A549 (cell line): Measurements from ENCODE around the gene SPATA13. TPM values are rescaled to one million over a fixed set of nuclear protein-coding genes. Genes with fewer than 3 reads are reported as not detected.

ENCODE experiments used
- ATAC-seq, 2 experiments: fragments of 200-7000 bp in 1 of 2; fragments of >200 bp in 1 of 2; cut with Nextera tagmentation in 1 of 2; cut with Tn5 transposase in 1 of 2; 3 replicates each; pipeline versions ENCODE4 v1.8.0 to v1.9.1; 2018 to 2020; ENCODE audit warnings: mild to moderate bottlenecking in 1 of 2, moderate library complexity in 1 of 2
- CTCF ChIA-PET: fragments of 300-600 bp; sonication (Branson Sonifier 250); formaldehyde crosslinking; extraction: SDS; loops from one replicate; lab custom pipeline; 2021; ENCODE audit warnings: antibody characterized with exemption, inconsistent platforms; lab: Yijun Ruan, JAX
- POLR2A ChIA-PET: fragments of 350-600 bp; formaldehyde crosslinking; extraction: SDS; loops from one replicate; lab custom pipeline; 2021; ENCODE audit warnings: antibody characterized with exemption, inconsistent platforms; lab: Yijun Ruan, JAX
- DNase-seq, 2 experiments: peaks; one replicate each; pipeline versions ENCODE4 v3.0.0 to v3.0.0-alpha.2; 2011 to 2016; ENCODE audit warnings: low read depth in 1 of 2, low spot score in 1 of 2
- FAIRE-seq: peaks from 2 replicates; lab custom pipeline; 2011; peaks lifted over from hg19 to GRCh38; lab: Jason Lieb, UNC
- H3K27ac ChIP-seq, 2 experiments: fragments of >200 bp; sonication (Bioruptor Twin); formaldehyde crosslinking; 3 replicates each; pipeline ENCODE4 v1.5.1; 2016 to 2017
- H3K4me1 ChIP-seq: fragments of >200 bp; sonication (Bioruptor Twin); formaldehyde crosslinking; 3 replicates; pipeline ENCODE4 v1.6.1; 2016
- H3K4me2 ChIP-seq: fragments of >200 bp; sonication (Bioruptor Twin); formaldehyde crosslinking; 3 replicates; pipeline ENCODE4 v1.6.1; 2016
- H3K4me3 ChIP-seq: fragments of >200 bp; sonication (Bioruptor Twin); formaldehyde crosslinking; 3 replicates; pipeline ENCODE4 v1.5.1; 2016
- H3K9me3 ChIP-seq: fragments of >200 bp; sonication (Bioruptor Twin); formaldehyde crosslinking; 3 replicates; pipeline ENCODE4 v1.6.1; 2016
- CBX8 ChIP-seq: fragments of 200-600 bp; sonication (generic); IDR thresholded peaks from 2 replicates; pipeline ENCODE4 v1.6.1; 2016
- CHD4 ChIP-seq: fragments of 200-600 bp; sonication (generic); IDR thresholded peaks from 2 replicates; pipeline ENCODE4 v1.6.1; 2016; ENCODE audit warnings: antibody characterized with exemption, mild to moderate bottlenecking, borderline replicate concordance
- EHMT2 ChIP-seq: fragments of 200-600 bp; sonication (generic); IDR thresholded peaks from 2 replicates; pipeline ENCODE4 v1.6.1; 2016; ENCODE audit warnings: antibody characterized with exemption, low read depth, mild to moderate bottlenecking, moderate library complexity
- EP300 ChIP-seq, 2 experiments: fragments of >200 bp; sonication (Bioruptor Twin); formaldehyde crosslinking; IDR thresholded peaks; 2 replicates in 1 of 2; 3 replicates in 1 of 2; pipeline ENCODE4 v1.6.1; 2016 to 2017
- ESRRA ChIP-seq: fragments of 150-350 bp; IDR thresholded peaks from 2 replicates; pipeline ENCODE4 v1.6.1; 2014; ENCODE audit warnings: mild to moderate bottlenecking, low read length, borderline replicate concordance
- FOSL2 ChIP-seq, 2 experiments: fragments of 450-650 bp in 1 of 2; fragments of >200 bp in 1 of 2; sonication (Bioruptor Twin) in 1 of 2; formaldehyde crosslinking; IDR thresholded peaks; 2 replicates each; pipeline versions ENCODE4 v1.5.0 to v1.6.1; 2016 to 2020; ENCODE audit warnings: mild to moderate bottlenecking in 1 of 2, moderate library complexity in 1 of 2
- GATA3 ChIP-seq: IDR thresholded peaks from 2 replicates; pipeline ENCODE4 v1.6.1; 2012; ENCODE audit warnings: borderline replicate concordance
- HEYL ChIP-seq: fragments of 250-450 bp; sonication (Bioruptor Pico); IDR thresholded peaks from 2 replicates; pipeline ENCODE4 v1.8.0; 2021; ENCODE audit warnings: mild to moderate bottlenecking, moderate library complexity
- HOXB5 ChIP-seq: fragments of 250-450 bp; sonication (Bioruptor Pico); IDR thresholded peaks from 2 replicates; pipeline ENCODE4 v1.5.0; 2020; ENCODE audit warnings: mild to moderate bottlenecking, moderate library complexity
- JUN ChIP-seq, 2 experiments: fragments of >200 bp; sonication (Bioruptor Twin); formaldehyde crosslinking; IDR thresholded peaks; 2 replicates in 1 of 2; 3 replicates in 1 of 2; pipeline ENCODE4 v1.6.1; 2016 to 2017
- MAFK ChIP-seq: fragments of 450-650 bp; IDR thresholded peaks from 2 replicates; pipeline ENCODE4 v1.6.1; 2014; ENCODE audit not compliant: partially characterized antibody
- MAZ ChIP-seq: fragments of 150-350 bp; IDR thresholded peaks from 2 replicates; pipeline ENCODE4 v1.6.1; 2014; ENCODE audit warnings: antibody characterized with exemption, low read depth, low read length, borderline replicate concordance
- MYC ChIP-seq: IDR thresholded peaks from 2 replicates; pipeline ENCODE4 v1.6.1; 2012; ENCODE audit warnings: mild to moderate bottlenecking, inconsistent platforms, low read length, improper control_type of control experiment, borderline replicate concordance
- NPAS2 ChIP-seq: fragments of 250-450 bp; sonication (Bioruptor Pico); IDR thresholded peaks from 2 replicates; pipeline ENCODE4 v1.8.0; 2022; ENCODE audit warnings: mild to moderate bottlenecking, moderate library complexity, borderline replicate concordance
- NR3C1 ChIP-seq: fragments of >200 bp; sonication (Bioruptor Twin); formaldehyde crosslinking; IDR thresholded peaks from 3 replicates; pipeline ENCODE4 v1.6.1; 2017
- PHF8 ChIP-seq: fragments of 200-600 bp; sonication (generic); IDR thresholded peaks from 2 replicates; pipeline ENCODE4 v1.6.1; 2016; ENCODE audit warnings: low read depth, mild to moderate bottlenecking, antibody characterized with exemption, moderate library complexity, borderline replicate concordance
- RAD21 ChIP-seq, 2 experiments: fragments of >200 bp in 1 of 2; sonication (Bioruptor Twin) in 1 of 2; formaldehyde crosslinking in 1 of 2; IDR thresholded peaks in 1 of 2; conservative IDR thresholded peaks in 1 of 2; 2 replicates in 1 of 2; 3 replicates in 1 of 2; pipeline ENCODE4 v1.6.1; 2012 to 2018; ENCODE audit warnings: inconsistent platforms in 1 of 2
- RFX5 ChIP-seq: fragments of 450-650 bp; IDR thresholded peaks from 2 replicates; pipeline ENCODE4 v1.7.1; 2014; ENCODE audit warnings: antibody characterized with exemption, mild to moderate bottlenecking, moderate library complexity
- SREBF2 ChIP-seq: fragments of 450-650 bp; IDR thresholded peaks from 2 replicates; pipeline ENCODE4 v1.6.1; 2014; ENCODE audit warnings: mild to moderate bottlenecking, moderate library complexity
- ZC3H11A ChIP-seq: fragments of 450-650 bp; IDR thresholded peaks from 2 replicates; pipeline ENCODE4 v1.6.1; 2014; ENCODE audit warnings: antibody characterized with exemption, mild to moderate bottlenecking
- ZFP36 ChIP-seq: fragments of 450-650 bp; IDR thresholded peaks from 2 replicates; pipeline ENCODE4 v1.6.1; 2014; ENCODE audit warnings: borderline replicate concordance; ENCODE audit not compliant: partially characterized antibody
- WGBS: methylation state at CpG from one replicate; pipeline ENCODE4 v1.1.6; 2017; ENCODE audit errors: missing lambda C conversion rate; 5-methylcytosine and 5-hydroxymethylcytosine counted together
- polyA plus RNA-seq, 4 experiments: library from polyadenylated mRNA; depleted of rRNA in 3 of 4; stranded (reverse); fragments of >200 nt; fragmentation: RNase III in 1 of 4; extraction: RNeasy Plus Mini Kit Qiagen cat#74134 plus additional on column Dnase treatment in 1 of 4; gene quantifications; 2 replicates in 3 of 4; 3 replicates in 1 of 4; pipeline ENCODE4 v1.2.3, GENCODE V29; 2011 to 2017
- TF ChIP-seq, protein P1 (sequence below): IDR thresholded peaks from 2 replicates; pipeline ENCODE4 v1.6.1; 2012; ENCODE audit warnings: low read depth, borderline replicate concordance
- TF ChIP-seq, protein P2 (sequence below): fragments of >200 bp; sonication (Bioruptor Twin); formaldehyde crosslinking; IDR thresholded peaks from 3 replicates; pipeline ENCODE4 v1.5.1; 2016
- TF ChIP-seq, protein P3 (sequence below): fragments of 250-450 bp; sonication (Bioruptor Pico); IDR thresholded peaks from 2 replicates; pipeline ENCODE4 v1.5.0; 2020; ENCODE audit warnings: low read depth, mild to moderate bottlenecking, moderate library complexity
- TF ChIP-seq, protein P4 (sequence below): fragments of 450-650 bp; IDR thresholded peaks from 2 replicates; pipeline ENCODE4 v1.6.1; 2014; ENCODE audit warnings: antibody characterized with exemption
- TF ChIP-seq, protein P5 (sequence below): IDR thresholded peaks from 2 replicates; pipeline ENCODE4 v1.6.1; 2012
- TF ChIP-seq, protein P6 (sequence below): fragments of 250-450 bp; sonication (Bioruptor Pico); IDR thresholded peaks from 2 replicates; pipeline ENCODE4 v1.5.0; 2021; ENCODE audit warnings: mild to moderate bottlenecking, moderate library complexity, borderline replicate concordance

The SPATA13 gene
- polyA plus RNA-seq, 2 of the 4 experiments (the other 2 are of a cell fraction), result 3.1 to 6.3 TPM

DNA sequence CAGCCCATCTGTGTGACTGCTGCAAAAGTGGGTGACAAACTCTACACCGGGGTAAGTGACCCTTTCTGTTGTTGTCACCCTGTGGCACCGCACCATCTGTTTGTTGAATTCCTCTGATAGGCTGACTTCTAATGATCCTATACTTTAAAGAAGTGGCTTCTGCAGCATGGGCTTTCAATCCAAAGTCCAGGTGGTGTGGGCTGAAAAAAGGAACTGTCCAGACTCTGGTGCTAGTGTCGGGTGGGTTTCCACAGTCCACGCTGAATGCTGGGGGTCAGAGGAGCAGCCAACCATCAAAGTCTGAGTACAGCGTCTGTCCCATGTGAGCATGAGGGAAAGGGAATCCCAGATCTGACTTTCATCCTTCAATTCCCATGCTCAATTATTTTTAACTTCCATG, 31.6 kb upstream of the SPATA13 start:
- no peak overlapping the region for H3K4me2 ChIP-seq
- H3K4me1 ChIP-seq, result peaks cover 12% of the 10 kb centered on the region
- ATAC-seq (no peak), DNase-seq (no peak), FAIRE-seq (no peak)
- TF ChIP-seq, protein P1, sequence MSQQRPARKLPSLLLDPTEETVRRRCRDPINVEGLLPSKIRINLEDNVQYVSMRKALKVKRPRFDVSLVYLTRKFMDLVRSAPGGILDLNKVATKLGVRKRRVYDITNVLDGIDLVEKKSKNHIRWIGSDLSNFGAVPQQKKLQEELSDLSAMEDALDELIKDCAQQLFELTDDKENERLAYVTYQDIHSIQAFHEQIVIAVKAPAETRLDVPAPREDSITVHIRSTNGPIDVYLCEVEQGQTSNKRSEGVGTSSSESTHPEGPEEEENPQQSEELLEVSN, result no peak
- TF ChIP-seq MAFK (no peak), MYC (no peak), PHF8 (no peak), ESRRA (no peak), EP300 (IDR thresholded peaks at IDR 0.05) (no peak), RAD21 (conservative IDR thresholded peaks at IDR 0.05 in 1 of 2, IDR thresholded peaks at IDR 0.05 in 1 of 2) (no peak), ZFP36 (no peak), HOXB5 (no peak), HEYL (no peak), NPAS2 (no peak), EHMT2 (no peak), CBX8 (no peak), MAZ (no peak), GATA3 (no peak), RFX5 (no peak), NR3C1 (no peak), ZC3H11A (no peak)
- TF ChIP-seq, protein P2, sequence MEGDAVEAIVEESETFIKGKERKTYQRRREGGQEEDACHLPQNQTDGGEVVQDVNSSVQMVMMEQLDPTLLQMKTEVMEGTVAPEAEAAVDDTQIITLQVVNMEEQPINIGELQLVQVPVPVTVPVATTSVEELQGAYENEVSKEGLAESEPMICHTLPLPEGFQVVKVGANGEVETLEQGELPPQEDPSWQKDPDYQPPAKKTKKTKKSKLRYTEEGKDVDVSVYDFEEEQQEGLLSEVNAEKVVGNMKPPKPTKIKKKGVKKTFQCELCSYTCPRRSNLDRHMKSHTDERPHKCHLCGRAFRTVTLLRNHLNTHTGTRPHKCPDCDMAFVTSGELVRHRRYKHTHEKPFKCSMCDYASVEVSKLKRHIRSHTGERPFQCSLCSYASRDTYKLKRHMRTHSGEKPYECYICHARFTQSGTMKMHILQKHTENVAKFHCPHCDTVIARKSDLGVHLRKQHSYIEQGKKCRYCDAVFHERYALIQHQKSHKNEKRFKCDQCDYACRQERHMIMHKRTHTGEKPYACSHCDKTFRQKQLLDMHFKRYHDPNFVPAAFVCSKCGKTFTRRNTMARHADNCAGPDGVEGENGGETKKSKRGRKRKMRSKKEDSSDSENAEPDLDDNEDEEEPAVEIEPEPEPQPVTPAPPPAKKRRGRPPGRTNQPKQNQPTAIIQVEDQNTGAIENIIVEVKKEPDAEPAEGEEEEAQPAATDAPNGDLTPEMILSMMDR, result no peak
- TF ChIP-seq, protein P3, sequence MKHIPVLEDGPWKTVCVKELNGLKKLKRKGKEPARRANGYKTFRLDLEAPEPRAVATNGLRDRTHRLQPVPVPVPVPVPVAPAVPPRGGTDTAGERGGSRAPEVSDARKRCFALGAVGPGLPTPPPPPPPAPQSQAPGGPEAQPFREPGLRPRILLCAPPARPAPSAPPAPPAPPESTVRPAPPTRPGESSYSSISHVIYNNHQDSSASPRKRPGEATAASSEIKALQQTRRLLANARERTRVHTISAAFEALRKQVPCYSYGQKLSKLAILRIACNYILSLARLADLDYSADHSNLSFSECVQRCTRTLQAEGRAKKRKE, result no peak
- ChIA-PET CTCF (no interaction called here), POLR2A (no interaction called here)
- peaks cover 10% of the 10 kb centered on the region; the same call in 2 of the 3 replicates for H3K9me3 ChIP-seq
- no peak overlapping the region for H3K27ac ChIP-seq
- WGBS, result 88% methylated on average over 5 of the region's 5 CpGs
- H3K4me3 ChIP-seq, result no peak overlapping the region

DNA sequence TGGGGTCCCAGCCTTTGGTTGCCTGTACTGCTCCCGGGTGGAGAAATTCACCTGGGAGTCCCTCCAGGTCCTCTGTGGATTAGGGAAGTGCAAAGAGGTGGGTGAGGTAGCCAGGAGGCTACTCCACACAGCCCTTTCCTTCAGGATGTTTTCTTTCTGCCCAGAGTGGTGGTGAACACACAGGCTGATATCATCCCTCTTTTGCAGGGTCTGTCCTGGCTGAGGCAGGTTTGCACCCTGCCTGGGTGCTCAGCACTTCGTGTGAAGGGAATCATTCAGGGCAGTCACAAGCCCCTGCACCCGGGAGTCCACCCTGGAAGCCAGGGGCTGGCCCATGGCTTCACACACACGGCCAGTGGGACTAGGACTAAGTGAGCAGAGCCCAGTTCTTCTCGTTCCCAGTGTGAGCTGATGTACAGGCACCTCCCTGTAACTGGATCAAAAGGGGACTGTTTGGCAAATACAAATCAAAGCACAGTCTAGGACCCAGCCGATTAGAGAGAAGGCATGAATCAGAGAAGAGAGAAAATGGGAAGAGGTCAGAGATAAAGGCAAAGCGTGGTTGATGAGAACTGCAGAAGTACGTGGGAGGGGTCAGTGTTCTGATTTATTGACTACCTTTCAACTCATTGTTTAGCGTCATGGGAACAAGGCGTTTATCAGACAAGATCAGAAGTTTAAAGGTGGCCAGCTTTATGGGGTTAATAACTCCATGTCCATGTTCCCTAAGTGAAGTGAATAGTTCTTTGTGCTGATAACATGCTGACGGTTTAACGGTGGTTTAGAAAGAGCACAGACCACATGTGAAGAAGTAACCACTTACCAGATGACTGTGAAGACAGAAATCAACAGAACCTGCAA, 30.4 kb upstream of the SPATA13 start:
- Histone ChIP-seq H3K4me2 (no peak overlapping the region), H3K4me1 (peaks cover 12% of the 10 kb centered on the region), H3K4me3 (no peak overlapping the region), H3K27ac (no peak overlapping the region), H3K9me3 (peaks cover 10% of the 10 kb centered on the region; the same call in 2 of the 3 replicates)
- ChIA-PET POLR2A (no interaction called here), CTCF (interaction anchor here (1.0 kb wide), 1 partner anchor 12 kb away, joined by 4 read pairs; no protein-coding TSS in a partner anchor)
- no peak for DNase-seq
- 57% methylated on average over 9 of the region's 12 CpGs for WGBS
- no peak for ATAC-seq
- no peak for FAIRE-seq
- TF ChIP-seq, protein P4, sequence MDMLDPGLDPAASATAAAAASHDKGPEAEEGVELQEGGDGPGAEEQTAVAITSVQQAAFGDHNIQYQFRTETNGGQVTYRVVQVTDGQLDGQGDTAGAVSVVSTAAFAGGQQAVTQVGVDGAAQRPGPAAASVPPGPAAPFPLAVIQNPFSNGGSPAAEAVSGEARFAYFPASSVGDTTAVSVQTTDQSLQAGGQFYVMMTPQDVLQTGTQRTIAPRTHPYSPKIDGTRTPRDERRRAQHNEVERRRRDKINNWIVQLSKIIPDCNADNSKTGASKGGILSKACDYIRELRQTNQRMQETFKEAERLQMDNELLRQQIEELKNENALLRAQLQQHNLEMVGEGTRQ, result no peak
- TF ChIP-seq FOSL2 (IDR thresholded peaks at IDR 0.05) (no peak), FOSL2 (CRISPR knock-in tag; IDR thresholded peaks at IDR 0.05) (no peak), SREBF2 (no peak), JUN (IDR thresholded peaks at IDR 0.05) (no peak), CHD4 (no peak)
- TF ChIP-seq, protein P5, sequence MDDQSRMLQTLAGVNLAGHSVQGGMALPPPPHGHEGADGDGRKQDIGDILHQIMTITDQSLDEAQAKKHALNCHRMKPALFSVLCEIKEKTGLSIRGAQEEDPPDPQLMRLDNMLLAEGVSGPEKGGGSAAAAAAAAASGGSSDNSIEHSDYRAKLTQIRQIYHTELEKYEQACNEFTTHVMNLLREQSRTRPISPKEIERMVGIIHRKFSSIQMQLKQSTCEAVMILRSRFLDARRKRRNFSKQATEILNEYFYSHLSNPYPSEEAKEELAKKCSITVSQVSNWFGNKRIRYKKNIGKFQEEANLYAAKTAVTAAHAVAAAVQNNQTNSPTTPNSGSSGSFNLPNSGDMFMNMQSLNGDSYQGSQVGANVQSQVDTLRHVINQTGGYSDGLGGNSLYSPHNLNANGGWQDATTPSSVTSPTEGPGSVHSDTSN, result no peak
- TF ChIP-seq, protein P6, sequence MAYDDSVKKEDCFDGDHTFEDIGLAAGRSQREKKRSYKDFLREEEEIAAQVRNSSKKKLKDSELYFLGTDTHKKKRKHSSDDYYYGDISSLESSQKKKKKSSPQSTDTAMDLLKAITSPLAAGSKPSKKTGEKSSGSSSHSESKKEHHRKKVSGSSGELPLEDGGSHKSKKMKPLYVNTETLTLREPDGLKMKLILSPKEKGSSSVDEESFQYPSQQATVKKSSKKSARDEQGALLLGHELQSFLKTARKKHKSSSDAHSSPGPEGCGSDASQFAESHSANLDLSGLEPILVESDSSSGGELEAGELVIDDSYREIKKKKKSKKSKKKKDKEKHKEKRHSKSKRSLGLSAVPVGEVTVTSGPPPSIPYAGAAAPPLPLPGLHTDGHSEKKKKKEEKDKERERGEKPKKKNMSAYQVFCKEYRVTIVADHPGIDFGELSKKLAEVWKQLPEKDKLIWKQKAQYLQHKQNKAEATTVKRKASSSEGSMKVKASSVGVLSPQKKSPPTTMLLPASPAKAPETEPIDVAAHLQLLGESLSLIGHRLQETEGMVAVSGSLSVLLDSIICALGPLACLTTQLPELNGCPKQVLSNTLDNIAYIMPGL, result no peak
